RWPE2 (cell line): ENCODE results near the gene DMTF1.

Source experiments
- ATAC-seq: fragments of 200-7000 bp; cut with Tn5 transposase; 3 replicates; pipeline ENCODE4 v1.9.1; 2021; ENCODE audit warnings: low read depth
- DNase-seq: peaks from one replicate; pipeline ENCODE4 v3.0.0-alpha.2; 2020; ENCODE audit warnings: low spot score
- H3K27ac ChIP-seq: fragments of 450-650 bp; 2 replicates; pipeline ENCODE4 v1.5.1; 2017; ENCODE audit warnings: mild to moderate bottlenecking; ENCODE audit not compliant: poor library complexity, severe bottlenecking
- H3K27me3 ChIP-seq: fragments of 250-450 bp; sonication (Bioruptor Pico); 2 replicates; pipeline ENCODE4 v1.5.1; 2021; ENCODE audit warnings: mild to moderate bottlenecking, moderate library complexity; ENCODE audit not compliant: insufficient read depth, poor library complexity, severe bottlenecking
- H3K36me3 ChIP-seq: fragments of 250-450 bp; sonication (Bioruptor Pico); 2 replicates; pipeline ENCODE4 v1.5.1; 2020; ENCODE audit warnings: low read depth, mild to moderate bottlenecking, moderate library complexity
- H3K4me1 ChIP-seq: fragments of 250-450 bp; sonication (Bioruptor Pico); 2 replicates; pipeline ENCODE4 v1.5.1; 2021; ENCODE audit warnings: mild to moderate bottlenecking, moderate library complexity; ENCODE audit not compliant: insufficient read depth, poor library complexity, severe bottlenecking
- H3K4me3 ChIP-seq: fragments of 250-450 bp; sonication (Bioruptor Pico); 2 replicates; pipeline ENCODE4 v1.5.1; 2021; ENCODE audit warnings: mild to moderate bottlenecking, moderate library complexity; ENCODE audit not compliant: severe bottlenecking
- H3K9me3 ChIP-seq: fragments of 250-450 bp; sonication (Bioruptor Pico); 2 replicates; pipeline ENCODE4 v1.5.1; 2021; ENCODE audit warnings: mild to moderate bottlenecking, moderate library complexity; ENCODE audit not compliant: severe bottlenecking
- TF ChIP-seq, protein P1 (sequence below): fragments of 450-650 bp; IDR thresholded peaks from one replicate; pipeline ENCODE4 v1.5.1; 2017; ENCODE audit warnings: mild to moderate bottlenecking, moderate library complexity; ENCODE audit not compliant: poor library complexity, severe bottlenecking

Gene DMTF1

DNA sequence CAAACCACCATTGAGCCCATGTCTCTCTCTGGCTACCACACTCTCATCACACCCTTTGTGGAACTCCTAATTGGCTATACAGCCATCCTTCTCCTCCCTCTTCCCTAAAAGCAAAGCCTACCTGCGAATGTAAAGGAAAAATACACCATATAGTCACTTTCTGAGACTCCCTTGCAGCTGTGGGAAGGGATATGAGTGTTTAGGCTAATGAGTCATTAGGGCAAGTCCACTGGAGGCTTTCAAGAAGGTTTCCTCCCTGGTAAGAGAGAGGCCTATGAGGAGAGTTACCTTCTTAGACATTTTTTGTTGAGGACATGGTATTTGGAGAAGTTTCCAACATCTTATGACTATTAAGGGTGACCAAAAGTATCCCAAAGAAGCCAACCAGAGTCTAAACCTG, 71.4 kb downstream of the DMTF1 start:
- ATAC-seq (no peak), DNase-seq (no peak)
- no peaks in the 10 kb centered on the region for H3K27me3 ChIP-seq
- H3K9me3 ChIP-seq = no peaks in the 10 kb centered on the region
- TF ChIP-seq, protein P1, sequence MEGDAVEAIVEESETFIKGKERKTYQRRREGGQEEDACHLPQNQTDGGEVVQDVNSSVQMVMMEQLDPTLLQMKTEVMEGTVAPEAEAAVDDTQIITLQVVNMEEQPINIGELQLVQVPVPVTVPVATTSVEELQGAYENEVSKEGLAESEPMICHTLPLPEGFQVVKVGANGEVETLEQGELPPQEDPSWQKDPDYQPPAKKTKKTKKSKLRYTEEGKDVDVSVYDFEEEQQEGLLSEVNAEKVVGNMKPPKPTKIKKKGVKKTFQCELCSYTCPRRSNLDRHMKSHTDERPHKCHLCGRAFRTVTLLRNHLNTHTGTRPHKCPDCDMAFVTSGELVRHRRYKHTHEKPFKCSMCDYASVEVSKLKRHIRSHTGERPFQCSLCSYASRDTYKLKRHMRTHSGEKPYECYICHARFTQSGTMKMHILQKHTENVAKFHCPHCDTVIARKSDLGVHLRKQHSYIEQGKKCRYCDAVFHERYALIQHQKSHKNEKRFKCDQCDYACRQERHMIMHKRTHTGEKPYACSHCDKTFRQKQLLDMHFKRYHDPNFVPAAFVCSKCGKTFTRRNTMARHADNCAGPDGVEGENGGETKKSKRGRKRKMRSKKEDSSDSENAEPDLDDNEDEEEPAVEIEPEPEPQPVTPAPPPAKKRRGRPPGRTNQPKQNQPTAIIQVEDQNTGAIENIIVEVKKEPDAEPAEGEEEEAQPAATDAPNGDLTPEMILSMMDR = no peak
- H3K4me1 ChIP-seq = peaks cover 2% of the 10 kb centered on the region
- H3K36me3 ChIP-seq = no peaks in the 10 kb centered on the region
- no peak overlapping the region for H3K27ac ChIP-seq
- no peak overlapping the region for H3K4me3 ChIP-seq

DNA sequence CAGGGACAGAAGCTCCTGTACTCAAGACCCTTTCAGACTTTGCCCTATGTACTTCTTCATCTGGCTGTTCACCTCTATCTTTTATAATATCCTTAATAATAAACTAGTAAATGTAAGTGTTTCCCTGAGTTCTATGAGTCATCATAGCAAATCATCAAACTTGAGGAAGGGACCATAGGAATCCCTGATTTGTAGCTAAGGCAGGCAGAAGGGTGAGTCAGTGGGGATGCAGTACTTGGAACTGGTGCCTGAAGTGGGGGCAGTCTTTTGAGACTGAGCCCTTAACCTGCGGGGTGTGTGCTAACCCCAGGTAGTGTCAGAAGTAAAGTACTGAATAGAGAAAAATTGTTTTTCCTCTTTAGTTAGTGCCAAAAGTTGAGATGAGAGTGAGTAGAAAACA, 73.4 kb downstream of the DMTF1 start:
- peak; percentile 87 for ATAC-seq
- H3K36me3 ChIP-seq = no peaks in the 10 kb centered on the region
- no peak for DNase-seq

DNA sequence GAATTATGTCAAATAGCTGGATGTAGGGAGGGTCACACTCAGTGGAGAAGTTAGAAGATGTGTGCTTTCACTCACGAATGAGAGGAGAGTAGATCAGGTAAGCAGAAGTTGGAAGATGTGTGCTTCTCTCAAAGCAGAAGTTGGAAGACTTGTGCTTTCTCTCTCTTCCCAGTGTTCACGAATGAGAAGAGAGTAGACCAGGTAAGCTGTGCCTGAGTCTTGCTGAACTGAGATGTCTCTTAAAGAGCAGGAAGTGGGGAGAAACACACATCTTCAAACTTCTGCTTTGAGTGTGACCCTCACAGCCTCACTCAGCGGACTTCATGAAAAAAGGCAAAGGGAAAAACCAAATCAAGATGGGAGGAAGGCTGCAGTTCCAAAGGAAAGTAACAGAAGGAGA, 74.2 kb downstream of the DMTF1 start:
- Histone ChIP-seq H3K27me3 (no peaks in the 10 kb centered on the region), H3K27ac (no peak overlapping the region)
- DNase-seq = no peak

More for the DNA sequence above, 73.4 kb downstream of the DMTF1 start:
- Histone ChIP-seq H3K4me1 (no peaks in the 10 kb centered on the region), H3K9me3 (no peaks in the 10 kb centered on the region), H3K4me3 (no peak overlapping the region), H3K27me3 (no peaks in the 10 kb centered on the region), H3K27ac (no peak overlapping the region)
- TF ChIP-seq, protein P1 = no peak

DNA sequence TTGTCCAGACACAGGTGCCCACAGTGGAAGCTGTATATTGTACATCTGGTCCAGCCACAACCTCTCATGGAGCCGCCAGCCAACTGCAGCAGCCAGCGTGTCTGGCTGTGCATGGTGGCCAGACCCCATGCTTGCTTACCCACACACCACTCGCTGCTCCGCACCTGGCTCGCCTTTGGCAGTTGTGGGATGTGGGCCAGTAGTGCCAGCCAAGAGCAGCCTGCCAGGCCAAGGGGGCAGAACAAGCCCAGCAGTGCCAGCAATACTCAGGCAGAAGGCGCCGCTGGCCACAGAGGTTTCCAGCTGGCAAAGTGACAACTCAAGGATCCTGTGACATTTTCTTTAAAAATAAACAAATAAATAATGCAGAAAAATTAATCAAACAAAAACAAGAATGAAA, 79.0 kb downstream of the DMTF1 start:
- TF ChIP-seq, protein P1 = no peak
- Histone ChIP-seq H3K27me3 (no peaks in the 10 kb centered on the region), H3K36me3 (no peaks in the 10 kb centered on the region), H3K4me3 (no peak overlapping the region), H3K27ac (no peak overlapping the region), H3K9me3 (no peaks in the 10 kb centered on the region), H3K4me1 (no peaks in the 10 kb centered on the region)
- ATAC-seq (no peak), DNase-seq (no peak)

More for the DNA sequence above, 74.2 kb downstream of the DMTF1 start:
- H3K4me1 ChIP-seq = no peaks in the 10 kb centered on the region
- TF ChIP-seq, protein P1 = no peak
- H3K9me3 ChIP-seq = no peaks in the 10 kb centered on the region
- H3K36me3 ChIP-seq = no peaks in the 10 kb centered on the region
- ATAC-seq = no peak
- no peak overlapping the region for H3K4me3 ChIP-seq

DNA sequence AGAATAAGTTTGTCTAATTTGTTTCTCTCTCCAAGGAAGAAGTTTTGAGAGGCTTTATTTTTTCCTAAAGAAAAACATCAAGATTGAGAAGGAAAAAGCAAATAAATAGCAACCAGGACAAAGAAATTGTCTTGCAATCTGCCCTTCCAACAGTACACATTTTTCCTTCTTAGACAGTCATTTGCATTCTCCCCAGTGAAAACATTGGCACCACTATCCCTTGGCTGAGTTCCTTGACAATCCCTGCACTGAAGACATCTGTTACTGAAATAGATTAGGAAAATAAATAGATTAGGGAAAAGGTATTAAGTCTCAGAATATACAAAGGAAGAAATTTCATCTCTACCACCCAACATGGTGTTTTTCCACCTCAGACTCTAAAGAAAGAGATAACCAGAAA, 79.5 kb downstream of the DMTF1 start:
- DNase-seq (no peak), ATAC-seq (no peak)
- Histone ChIP-seq H3K27ac (no peak overlapping the region), H3K9me3 (no peaks in the 10 kb centered on the region), H3K27me3 (no peaks in the 10 kb centered on the region), H3K4me3 (no peak overlapping the region), H3K4me1 (no peaks in the 10 kb centered on the region), H3K36me3 (no peaks in the 10 kb centered on the region)
- TF ChIP-seq, protein P1 = no peak
